Activated T-cell treated with anti-CD3 and anti-CD28 coated beads, Interleukin-2, amount 50 U/mL, for 72 hours (primary cell): ENCODE results near the gene ITGB5. TPM values are rescaled to one million over a fixed set of nuclear protein-coding genes. Genes with fewer than 3 reads are reported as not detected.
A peak's percentile ranks its signal among the peaks of the same experiment; 100 is the strongest.

Experiments used
- ATAC-seq, 2 donors: fragments of 150-1000 bp; cut with Tn5 transposase; replicated peaks in 1 of 2; 2 replicates each; pipeline ENCODE4 v1.10.0; 2021; ENCODE audit warnings: moderate library complexity in 2 of 2, mild to moderate bottlenecking in 1 of 2
- DNase-seq, 2 donors: peaks; one replicate each; pipeline ENCODE4 v3.0.0; 2021 to 2022; ENCODE audit warnings: mixed read lengths in 1 of 2
- H3K27ac Mint-ChIP-seq: one replicate; pipeline ENCODE4 v1.8.0; 2022; ENCODE audit warnings: mild to moderate bottlenecking, moderate library complexity, mixed read lengths
- H3K27me3 Mint-ChIP-seq: one replicate; pipeline ENCODE4 v1.8.0; 2022; ENCODE audit warnings: low read depth, mixed read lengths
- H3K36me3 Mint-ChIP-seq, 2 donors: one replicate each; pipeline ENCODE4 v1.8.0; 2022; ENCODE audit warnings: mixed read lengths in 2 of 2, mild to moderate bottlenecking in 1 of 2; ENCODE audit not compliant: insufficient read depth in 2 of 2
- H3K4me1 Mint-ChIP-seq: one replicate; pipeline ENCODE4 v1.8.0; 2022; ENCODE audit warnings: low read depth, mixed read lengths
- H3K4me3 Mint-ChIP-seq, 2 donors: one replicate each; pipeline ENCODE4 v1.8.0; 2022; ENCODE audit warnings: mild to moderate bottlenecking in 2 of 2, mixed read lengths in 2 of 2, moderate library complexity in 2 of 2
- H3K9me3 Mint-ChIP-seq, 2 donors: one replicate each; pipeline ENCODE4 v1.8.0; 2022; ENCODE audit warnings: mixed read lengths in 2 of 2
- total RNA-seq, 2 donors: library from RNA; stranded (reverse); gene quantifications; one replicate each; pipeline ENCODE4 v1.2.3, GENCODE V29; 2022

Gene ITGB5
- total RNA-seq, 2 donors from 2014 or later: 0.65 to 1.6 TPM

GRCh38 chr3:124886168-124887056 is 753 bp downstream of the ITGB5 start:
- Mint-ChIP-seq H3K27ac (no peak overlapping the region), H3K4me3 (peak overlapping the region; percentile 49 to 55), H3K4me1 (no peaks in the 10 kb centered on the region), H3K9me3 (no peaks in the 10 kb centered on the region), H3K27me3 (peaks cover 64% of the 10 kb centered on the region), H3K36me3 (no peaks in the 10 kb centered on the region)
- DNase-seq (peak; percentile 45 to 54), ATAC-seq (peak; percentile 72 to 76)

GRCh38 chr3:124885466-124886167 is 1.5 kb downstream of the ITGB5 start:
- no peaks in the 10 kb centered on the region for H3K36me3 Mint-ChIP-seq
- ATAC-seq: no peak
- DNase-seq: no peak
- H3K27me3 Mint-ChIP-seq: peaks cover 60% of the 10 kb centered on the region
- no peaks in the 10 kb centered on the region for H3K4me1 Mint-ChIP-seq
- H3K4me3 Mint-ChIP-seq: peak overlapping the region; percentile 49 to 55
- H3K9me3 Mint-ChIP-seq: no peaks in the 10 kb centered on the region
- H3K27ac Mint-ChIP-seq: no peak overlapping the region

DNA sequence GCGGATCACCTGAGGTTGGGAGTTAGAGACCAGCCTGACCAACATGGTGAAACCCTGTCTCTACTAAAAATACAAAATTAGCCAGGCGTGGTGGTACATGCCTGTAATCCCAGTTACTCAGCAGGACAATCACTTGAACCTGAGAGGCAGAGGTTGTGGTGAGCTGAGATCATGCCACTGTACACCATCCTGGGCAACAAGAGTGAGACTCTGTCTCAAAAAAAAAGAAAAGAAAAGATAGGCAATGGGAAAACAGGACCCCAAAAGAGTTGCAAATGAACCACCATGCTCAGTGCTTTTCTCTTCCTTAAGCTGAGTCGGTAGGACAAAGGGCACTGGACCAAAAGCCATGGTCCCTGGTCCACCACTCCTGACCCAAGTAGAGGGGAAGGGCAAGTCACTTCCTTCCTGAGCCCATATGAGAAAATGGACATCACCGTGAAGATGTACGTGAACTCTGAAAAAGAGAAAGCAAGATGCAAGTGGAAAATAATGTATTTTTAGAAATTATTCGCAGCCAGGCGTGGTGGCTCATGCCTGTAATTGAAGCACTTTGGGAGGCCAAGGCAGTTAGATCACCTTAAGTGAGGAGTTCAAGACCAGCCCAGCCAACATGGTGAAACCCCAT is 2.6 kb downstream of the ITGB5 start:
- ATAC-seq (no peak), DNase-seq (no peak)
- Mint-ChIP-seq H3K27ac (no peak overlapping the region), H3K36me3 (no peaks in the 10 kb centered on the region), H3K27me3 (peaks cover 55% of the 10 kb centered on the region), H3K9me3 (no peaks in the 10 kb centered on the region), H3K4me1 (peaks cover under 1% of the 10 kb centered on the region), H3K4me3 (no peak overlapping the region)

- peaks cover 7% of the 10 kb centered on the region for H3K4me1 Mint-ChIP-seq
- no peak overlapping the region for H3K4me3 Mint-ChIP-seq
- H3K27me3 Mint-ChIP-seq: peaks cover 61% of the 10 kb centered on the region
- no peak overlapping the region for H3K27ac Mint-ChIP-seq
- H3K9me3 Mint-ChIP-seq: no peaks in the 10 kb centered on the region
- H3K36me3 Mint-ChIP-seq: no peaks in the 10 kb centered on the region
- DNase-seq (no peak), ATAC-seq (no peak)
Observed at GRCh38 chr3:124883766-124884473, 3.2 kb downstream of the ITGB5 start.

DNA sequence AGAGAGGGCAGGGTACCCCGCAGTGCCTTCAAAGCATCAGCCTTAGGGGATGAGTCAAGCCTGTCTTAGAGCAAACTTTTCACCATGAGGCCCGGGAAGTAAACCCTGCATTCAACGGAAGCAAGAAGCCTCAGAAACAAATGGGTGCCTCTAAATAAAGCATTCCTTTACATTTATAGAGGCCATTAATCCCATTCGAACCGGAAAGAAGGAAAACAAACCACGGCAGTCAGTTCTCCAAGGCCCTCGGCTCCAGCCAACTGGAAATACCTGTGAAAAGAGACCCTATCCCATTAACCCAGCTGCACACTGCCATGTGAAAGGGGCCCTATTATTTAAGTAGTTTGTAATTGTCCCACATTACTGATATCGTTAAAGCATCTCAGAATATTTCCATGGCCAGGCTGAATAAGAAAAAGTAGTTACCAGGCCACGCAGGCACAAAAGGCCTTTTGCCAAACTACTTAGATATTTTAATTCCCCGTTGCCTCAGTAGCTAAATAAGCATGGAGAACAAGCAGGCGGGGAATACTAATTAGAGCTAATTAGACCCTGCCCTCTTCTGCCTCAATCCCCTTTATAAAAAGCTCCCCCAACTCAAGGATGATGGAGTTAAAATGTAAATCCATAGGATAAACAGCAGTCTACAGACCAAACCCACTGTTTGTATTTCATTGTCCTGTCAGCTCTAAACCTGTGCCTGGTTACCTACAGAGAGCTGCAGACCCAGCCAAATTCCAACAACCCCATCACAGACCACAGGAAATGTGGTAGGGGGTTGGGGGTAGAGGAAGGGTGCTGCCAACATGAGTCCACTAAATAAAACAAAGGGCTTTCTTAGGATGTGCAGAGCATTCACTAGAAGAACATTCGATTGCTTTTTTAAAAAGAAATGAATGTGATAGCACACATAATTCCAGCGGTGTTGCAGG is 4.1 kb downstream of the ITGB5 start:
- Mint-ChIP-seq H3K36me3 (no peaks in the 10 kb centered on the region), H3K27me3 (peaks cover 60% of the 10 kb centered on the region), H3K4me1 (peaks cover 13% of the 10 kb centered on the region), H3K27ac (no peak overlapping the region), H3K4me3 (no peak overlapping the region), H3K9me3 (no peaks in the 10 kb centered on the region)
- no peak for ATAC-seq
- no peak for DNase-seq

DNA sequence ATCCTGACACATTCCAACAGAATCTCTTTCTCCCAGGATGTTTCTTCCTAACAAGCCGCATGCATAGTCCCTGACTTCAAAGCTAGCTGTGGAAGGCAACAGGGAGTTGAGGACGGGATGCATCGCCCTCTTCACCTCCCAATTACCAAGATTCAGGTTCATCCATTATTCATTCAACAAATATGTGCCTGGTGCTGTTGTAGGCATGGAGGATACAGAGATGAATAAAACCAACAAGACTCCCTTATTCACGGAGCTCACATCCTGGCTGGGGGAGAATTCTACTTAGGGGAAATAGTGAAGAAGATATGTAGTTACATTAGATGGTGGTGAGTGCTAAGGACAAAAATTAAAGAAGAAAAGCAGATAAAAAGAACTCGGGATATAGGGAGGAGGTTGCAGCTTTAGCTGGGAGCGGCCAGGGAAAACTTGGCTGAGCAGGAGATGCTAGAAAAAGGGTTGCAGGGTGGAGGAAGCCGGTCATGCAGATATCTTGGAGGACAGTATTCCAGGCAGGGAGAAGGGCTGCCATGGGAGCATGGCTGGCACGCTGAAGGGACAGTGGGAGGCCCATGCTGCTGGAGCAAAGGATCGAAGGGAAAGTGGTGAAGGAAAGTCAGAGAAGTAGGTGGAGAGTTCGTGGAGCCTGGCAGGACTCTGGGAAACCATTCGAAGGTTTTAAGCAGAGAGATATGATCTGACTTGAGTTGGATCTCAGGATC is 5.0 kb downstream of the ITGB5 start:
- H3K27ac Mint-ChIP-seq: no peak overlapping the region
- H3K27me3 Mint-ChIP-seq: peaks cover 54% of the 10 kb centered on the region

DNA sequence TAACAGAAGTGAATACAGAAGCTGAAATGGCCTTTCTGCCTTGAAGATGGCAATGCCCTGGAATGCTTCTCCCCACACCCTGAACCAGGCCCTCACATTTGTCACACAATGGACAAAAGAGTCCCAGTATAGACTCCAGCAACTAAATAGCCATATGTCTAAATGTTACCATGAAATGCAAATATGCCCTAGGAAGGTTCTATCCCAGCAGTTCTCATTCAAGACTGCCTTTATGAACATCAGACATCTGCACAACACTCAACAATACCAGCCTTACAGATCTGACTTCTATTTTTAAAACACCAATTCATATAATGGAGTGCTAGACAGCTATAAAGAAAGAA is 7.9 kb downstream of the ITGB5 start:
- peak overlapping the region in 1 of 2 donors; percentile 7 for H3K4me3 Mint-ChIP-seq
- no peaks in the 10 kb centered on the region for H3K36me3 Mint-ChIP-seq
- peaks cover 13% of the 10 kb centered on the region for H3K4me1 Mint-ChIP-seq
- H3K9me3 Mint-ChIP-seq: no peaks in the 10 kb centered on the region
- ATAC-seq (no peak), DNase-seq (no peak)
- H3K27ac Mint-ChIP-seq: no peak overlapping the region
- H3K27me3 Mint-ChIP-seq: peaks cover 43% of the 10 kb centered on the region

More for the DNA sequence above, 5.0 kb downstream of the ITGB5 start:
- DNase-seq: no peak
- ATAC-seq: no peak
- H3K36me3 Mint-ChIP-seq: no peaks in the 10 kb centered on the region
- H3K4me1 Mint-ChIP-seq: peaks cover 13% of the 10 kb centered on the region
- no peaks in the 10 kb centered on the region for H3K9me3 Mint-ChIP-seq
- no peak overlapping the region for H3K4me3 Mint-ChIP-seq

DNA sequence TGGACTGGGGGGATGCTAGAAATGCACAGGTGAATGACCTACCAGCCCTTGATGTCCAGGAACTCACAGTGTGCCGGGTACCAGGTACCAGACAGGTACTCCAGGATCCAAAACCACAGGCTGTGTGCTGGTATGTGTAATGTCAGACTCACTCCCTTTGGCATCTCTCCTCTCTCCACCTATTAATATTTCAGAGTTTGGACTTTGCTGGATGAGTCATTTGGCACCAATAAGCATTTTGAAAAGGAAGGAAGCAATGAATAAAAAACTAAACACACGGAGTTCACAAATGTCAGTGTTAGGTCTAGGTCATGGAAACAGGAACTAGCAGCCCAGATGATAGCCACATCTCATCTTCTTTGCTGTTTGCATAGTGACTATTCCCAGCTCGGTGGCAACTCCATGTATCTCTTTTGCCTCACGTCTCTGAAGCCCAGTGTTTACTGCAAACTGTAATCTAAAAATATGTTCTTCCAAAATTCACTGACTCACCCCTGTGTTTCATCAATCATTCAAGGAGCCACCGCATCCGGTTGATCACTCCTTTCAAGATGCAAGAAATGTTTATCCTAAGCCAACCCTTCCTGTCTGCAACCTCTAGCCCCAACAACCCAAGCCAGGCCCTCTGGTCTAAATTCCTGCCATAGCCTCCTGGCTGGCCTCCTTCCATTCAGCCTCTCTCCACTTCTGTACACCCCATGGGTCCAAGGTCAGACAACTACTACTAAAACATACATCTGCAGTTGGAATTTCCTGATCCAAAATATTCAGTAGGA is 8.4 kb downstream of the ITGB5 start:
- H3K27me3 Mint-ChIP-seq: peaks cover 38% of the 10 kb centered on the region
- DNase-seq: peak; percentile 7 to 11
- no peaks in the 10 kb centered on the region for H3K36me3 Mint-ChIP-seq
- H3K4me1 Mint-ChIP-seq: peaks cover 13% of the 10 kb centered on the region
- no peaks in the 10 kb centered on the region for H3K9me3 Mint-ChIP-seq
- H3K4me3 Mint-ChIP-seq: peak overlapping the region; percentile 4 to 7
- no peak overlapping the region for H3K27ac Mint-ChIP-seq
- ATAC-seq: peak; percentile 75 to 79

DNA sequence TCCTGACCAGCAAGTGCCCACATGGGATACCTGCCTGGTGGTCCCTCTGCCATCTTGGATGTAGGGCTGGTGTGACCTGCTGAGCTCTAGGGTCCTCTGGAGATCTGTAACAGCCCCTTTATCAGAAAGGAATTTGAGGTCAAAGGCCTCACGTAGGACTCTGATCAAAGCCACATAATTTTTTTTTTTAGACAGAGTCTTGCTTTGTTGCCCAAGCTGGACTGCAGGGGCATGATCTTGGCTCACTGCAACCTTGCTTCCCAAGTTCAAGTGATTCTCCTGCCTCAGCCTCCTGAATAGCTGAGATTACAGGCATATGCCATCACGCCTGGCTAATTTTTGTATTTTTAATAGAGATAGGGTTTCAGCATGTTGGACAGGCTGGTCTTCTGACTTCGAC is 9.5 kb downstream of the ITGB5 start:
- Mint-ChIP-seq H3K9me3 (no peaks in the 10 kb centered on the region), H3K27ac (no peak overlapping the region), H3K27me3 (peaks cover 32% of the 10 kb centered on the region), H3K4me1 (peaks cover 13% of the 10 kb centered on the region), H3K4me3 (no peak overlapping the region), H3K36me3 (no peaks in the 10 kb centered on the region)
- no peak for DNase-seq
- ATAC-seq: no peak

DNA sequence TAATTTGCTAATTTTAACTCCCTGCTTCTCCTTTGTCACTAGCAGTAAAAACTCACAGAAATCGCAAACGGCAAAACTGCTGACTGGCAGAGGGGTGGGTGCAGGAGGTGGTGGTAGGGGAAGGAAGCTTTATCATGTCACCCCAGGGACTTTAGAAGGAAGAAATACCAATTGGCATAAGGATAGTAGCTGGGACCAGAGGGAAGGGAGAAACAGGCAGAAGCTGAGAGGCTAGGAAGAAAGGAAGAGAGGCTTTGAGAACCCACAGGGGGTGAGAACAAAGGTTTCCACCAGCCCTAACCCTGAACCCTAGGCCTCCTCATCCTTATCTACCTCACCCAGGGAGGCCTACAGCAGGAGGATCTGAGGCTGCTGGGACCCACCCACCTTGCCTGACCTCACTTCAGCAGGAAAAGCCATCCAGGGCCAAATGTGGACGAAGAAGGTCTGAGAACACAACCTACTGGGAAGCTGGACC is 10.7 kb downstream of the ITGB5 start:
- no peak for ATAC-seq
- peaks cover 25% of the 10 kb centered on the region for H3K27me3 Mint-ChIP-seq
- no peak overlapping the region for H3K4me3 Mint-ChIP-seq

GRCh38 chr3:124873226-124873625 is 13.9 kb downstream of the ITGB5 start:
- Mint-ChIP-seq H3K27ac (no peak overlapping the region), H3K4me1 (no peaks in the 10 kb centered on the region), H3K36me3 (no peaks in the 10 kb centered on the region), H3K4me3 (no peak overlapping the region), H3K27me3 (peaks cover 14% of the 10 kb centered on the region), H3K9me3 (no peaks in the 10 kb centered on the region)
- ATAC-seq (no peak), DNase-seq (no peak)

More for the DNA sequence above, 10.7 kb downstream of the ITGB5 start:
- Mint-ChIP-seq H3K27ac (no peak overlapping the region), H3K4me1 (peaks cover 13% of the 10 kb centered on the region), H3K36me3 (no peaks in the 10 kb centered on the region), H3K9me3 (no peaks in the 10 kb centered on the region)
- DNase-seq: no peak
